RPMI7951 (cell line): ENCODE measurements around the gene MAPKAP1. TPM values are rescaled to one million over a fixed set of nuclear protein-coding genes. Genes with fewer than 3 reads are reported as not detected.

ENCODE experiments used
- DNase-seq: peaks from one replicate; pipeline ENCODE4 v3.0.0-alpha.2; 2012; ENCODE audit warnings: low read depth
- total RNA-seq: library from RNA; depleted of rRNA; stranded (reverse); fragments of >200 nt; shearing (Covaris generic); gene quantifications from 2 replicates; pipeline ENCODE4 v1.2.3, GENCODE V29; 2014

Gene MAPKAP1
- total RNA-seq, 1 experiment from 2014 or later: 60.6 TPM

- no peak for DNase-seq
Observed at GRCh38 chr9:125433461-125434011, 273.5 kb downstream of the MAPKAP1 start.

- DNase-seq: no peak
Observed at GRCh38 chr9:125432715-125433385, 274.2 kb downstream of the MAPKAP1 start.

GRCh38 chr9:125431741-125432271 lies 275.2 kb downstream of the MAPKAP1 start:
- no peak for DNase-seq

- DNase-seq: no peak
Observed at GRCh38 chr9:125431012-125431305, 276.0 kb downstream of the MAPKAP1 start.

- DNase-seq: no peak
Observed at GRCh38 chr9:125430161-125431011, 276.6 kb downstream of the MAPKAP1 start.

- DNase-seq: no peak
Observed at GRCh38 chr9:125429476-125430160, 277.4 kb downstream of the MAPKAP1 start.

- DNase-seq: no peak
Observed at GRCh38 chr9:125428902-125429467, 278.0 kb downstream of the MAPKAP1 start.

GRCh38 chr9:125428060-125428901 lies 278.7 kb downstream of the MAPKAP1 start:
- DNase-seq: no peak

GRCh38 chr9:125427556-125427955 lies 279.5 kb downstream of the MAPKAP1 start:
- DNase-seq: no peak

GRCh38 chr9:125426926-125427325 lies 280.1 kb downstream of the MAPKAP1 start:
- no peak for DNase-seq

GRCh38 chr9:125425901-125426515 lies 281.0 kb downstream of the MAPKAP1 start:
- no peak for DNase-seq

GRCh38 chr9:125425170-125425897 lies 281.7 kb downstream of the MAPKAP1 start:
- DNase-seq: no peak

GRCh38 chr9:125423964-125424363 lies 283.0 kb downstream of the MAPKAP1 start:
- DNase-seq: no peak

- DNase-seq: no peak
Observed at GRCh38 chr9:125422853-125423252, 284.2 kb downstream of the MAPKAP1 start.

GRCh38 chr9:125421591-125422181 lies 285.3 kb downstream of the MAPKAP1 start:
- DNase-seq: no peak

GRCh38 chr9:125421166-125421565 lies 285.8 kb downstream of the MAPKAP1 start:
- DNase-seq: no peak

GRCh38 chr9:125418404-125418803 lies 288.6 kb downstream of the MAPKAP1 start:
- DNase-seq: no peak

GRCh38 chr9:125416517-125416916 lies 290.5 kb downstream of the MAPKAP1 start:
- DNase-seq: no peak
